ENCODE data around the gene UCN. TPM values are rescaled to one million over a fixed set of nuclear protein-coding genes. Genes with fewer than 3 reads are reported as not detected.
A peak's percentile ranks its signal among the peaks of the same experiment; 100 is the strongest.

The UCN gene
- total and polyA plus RNA-seq, 2 donors (not counting 1 experiment from before 2014, with no cell fraction given), result 1.2 TPM; not detected in 1

DNA sequence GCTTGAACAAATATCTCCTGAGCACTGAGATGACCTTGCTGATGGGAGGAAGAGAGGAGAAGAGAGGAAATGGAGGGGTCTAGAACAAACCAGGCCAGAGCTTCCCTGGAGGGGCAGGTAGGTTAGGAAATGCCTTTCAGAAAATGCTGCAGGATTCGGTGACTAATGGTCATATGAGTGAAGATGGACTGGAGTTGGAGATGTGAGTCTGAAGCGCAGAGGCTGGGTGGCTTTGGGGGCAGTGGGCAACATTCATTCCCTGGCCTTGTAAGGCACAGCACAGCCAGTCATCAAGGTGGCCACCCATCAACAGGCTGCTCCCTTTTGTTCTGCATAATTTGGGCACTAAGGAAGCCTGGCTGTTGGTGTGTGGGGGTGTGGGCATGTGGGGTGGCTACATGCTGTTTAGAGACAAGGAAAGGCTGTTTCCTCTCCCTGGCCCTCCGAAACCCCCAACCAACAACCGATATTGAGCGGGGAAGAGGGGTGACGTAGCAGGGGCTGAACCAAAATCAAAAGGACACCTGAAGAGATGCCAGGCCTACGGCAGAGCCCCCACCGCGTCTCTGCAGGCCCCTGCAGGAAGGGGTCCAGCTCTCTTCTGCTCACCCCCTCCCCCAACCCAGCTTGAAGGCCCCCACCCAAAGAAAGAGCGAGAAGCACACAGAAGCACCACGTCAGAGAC lies 46.9 kb downstream of the UCN start:
- no peak overlapping the region for H3K27ac ChIP-seq (ENCODE audit: insufficient read depth, low read length)
- TF ChIP-seq, protein P1, sequence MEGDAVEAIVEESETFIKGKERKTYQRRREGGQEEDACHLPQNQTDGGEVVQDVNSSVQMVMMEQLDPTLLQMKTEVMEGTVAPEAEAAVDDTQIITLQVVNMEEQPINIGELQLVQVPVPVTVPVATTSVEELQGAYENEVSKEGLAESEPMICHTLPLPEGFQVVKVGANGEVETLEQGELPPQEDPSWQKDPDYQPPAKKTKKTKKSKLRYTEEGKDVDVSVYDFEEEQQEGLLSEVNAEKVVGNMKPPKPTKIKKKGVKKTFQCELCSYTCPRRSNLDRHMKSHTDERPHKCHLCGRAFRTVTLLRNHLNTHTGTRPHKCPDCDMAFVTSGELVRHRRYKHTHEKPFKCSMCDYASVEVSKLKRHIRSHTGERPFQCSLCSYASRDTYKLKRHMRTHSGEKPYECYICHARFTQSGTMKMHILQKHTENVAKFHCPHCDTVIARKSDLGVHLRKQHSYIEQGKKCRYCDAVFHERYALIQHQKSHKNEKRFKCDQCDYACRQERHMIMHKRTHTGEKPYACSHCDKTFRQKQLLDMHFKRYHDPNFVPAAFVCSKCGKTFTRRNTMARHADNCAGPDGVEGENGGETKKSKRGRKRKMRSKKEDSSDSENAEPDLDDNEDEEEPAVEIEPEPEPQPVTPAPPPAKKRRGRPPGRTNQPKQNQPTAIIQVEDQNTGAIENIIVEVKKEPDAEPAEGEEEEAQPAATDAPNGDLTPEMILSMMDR (conservative IDR thresholded peaks at IDR 0.05 in 1 of 2, IDR thresholded peaks at IDR 0.05 in 1 of 2; ENCODE audit: low read depth in 1 of 2, low read length in 2 of 2), result no peak
- peak; percentile 87 for TF ChIP-seq EZH2 (IDR thresholded peaks at IDR 0.05; ENCODE audit: low read length, missing control alignments)
- H3K4me1 ChIP-seq (ENCODE audit: control insufficient read depth, extremely low read depth, insufficient read depth, low read length), result peaks cover 2% of the 10 kb centered on the region
- H3K9ac ChIP-seq (ENCODE audit: insufficient read depth, low read length), result no peak overlapping the region
- H3K79me2 ChIP-seq (ENCODE audit: control insufficient read depth, insufficient read depth, low read length), result no peaks in the 10 kb centered on the region
- H3K4me2 ChIP-seq (ENCODE audit: extremely low read depth, insufficient read depth, low read length), result no peak overlapping the region
- no peak for DNase-seq (ENCODE audit: low read depth in 2 of 2)
- peaks cover 67% of the 10 kb centered on the region for H3K27me3 ChIP-seq (ENCODE audit: control insufficient read depth, insufficient read depth, low read length)
- no peaks in the 10 kb centered on the region for H4K20me1 ChIP-seq (ENCODE audit: control insufficient read depth, extremely low read depth, insufficient read depth, low read length)
- no peaks in the 10 kb centered on the region for H3K9me3 ChIP-seq (ENCODE audit: control insufficient read depth, insufficient read depth, low read depth, low read length)
- no peaks in the 10 kb centered on the region for H3K36me3 ChIP-seq (ENCODE audit: control insufficient read depth, insufficient read depth, low read length)
- no peak overlapping the region for H2AFZ ChIP-seq (ENCODE audit: low read length)
- no peak overlapping the region for H3K4me3 ChIP-seq (replicated peaks in 1 of 4; ENCODE audit: control extremely low read depth in 1 of 4, insufficient read depth in 1 of 4, low read depth in 3 of 4, low read length in 4 of 4)

DNA sequence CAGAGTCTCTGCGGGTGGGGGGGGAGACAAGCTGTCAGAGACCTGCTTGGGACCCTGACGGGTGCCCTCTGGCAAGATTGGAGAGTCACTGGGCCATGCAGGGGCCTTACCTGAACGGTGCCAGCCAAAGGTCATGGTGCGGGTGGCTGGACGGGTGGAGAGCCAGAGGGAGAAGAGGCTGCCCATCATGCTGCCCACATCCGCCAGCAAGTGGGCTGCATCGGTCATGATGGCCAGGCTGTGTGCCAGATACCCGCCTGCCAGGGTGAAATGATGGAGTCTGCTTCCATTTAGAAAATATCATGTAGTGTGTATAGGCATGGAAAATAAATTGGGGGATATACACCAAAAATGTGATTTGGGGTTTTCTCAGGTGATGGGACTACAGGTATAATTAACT lies 50.2 kb downstream of the UCN start:
- no peak for DNase-seq (ENCODE audit: low read depth in 2 of 2)
- Histone ChIP-seq H3K36me3 (ENCODE audit: control insufficient read depth, insufficient read depth, low read length) (no peaks in the 10 kb centered on the region), H3K9me3 (ENCODE audit: control insufficient read depth, insufficient read depth, low read depth, low read length) (no peaks in the 10 kb centered on the region), H3K4me3 (replicated peaks in 1 of 4; ENCODE audit: control extremely low read depth in 1 of 4, insufficient read depth in 1 of 4, low read depth in 3 of 4, low read length in 4 of 4) (no peak overlapping the region), H3K4me2 (ENCODE audit: extremely low read depth, insufficient read depth, low read length) (no peak overlapping the region), H2AFZ (ENCODE audit: low read length) (no peak overlapping the region), H4K20me1 (ENCODE audit: control insufficient read depth, extremely low read depth, insufficient read depth, low read length) (no peaks in the 10 kb centered on the region), H3K9ac (ENCODE audit: insufficient read depth, low read length) (no peak overlapping the region), H3K4me1 (ENCODE audit: control insufficient read depth, extremely low read depth, insufficient read depth, low read length) (peaks cover 14% of the 10 kb centered on the region), H3K79me2 (ENCODE audit: control insufficient read depth, insufficient read depth, low read length) (no peaks in the 10 kb centered on the region), H3K27me3 (ENCODE audit: control insufficient read depth, insufficient read depth, low read length) (peaks cover 35% of the 10 kb centered on the region), H3K27ac (ENCODE audit: insufficient read depth, low read length) (no peak overlapping the region)
- TF ChIP-seq, protein P1 (conservative IDR thresholded peaks at IDR 0.05 in 1 of 2, IDR thresholded peaks at IDR 0.05 in 1 of 2; ENCODE audit: low read depth in 1 of 2, low read length in 2 of 2), result no peak
- TF ChIP-seq EZH2 (IDR thresholded peaks at IDR 0.05; ENCODE audit: low read length, missing control alignments), result no peak

Other genes with a start within 250 kb of the UCN start
- 479 and 505 TPM in 2 replicates for gene OST4, start 236.8 kb downstream of the UCN start, total RNA-seq
- 1,054 and 1,265 TPM in 2 replicates for gene OST4, start 236.8 kb downstream of the UCN start, polyA plus RNA-seq
- gene EMILIN1, start 229.8 kb downstream of the UCN start, total RNA-seq, result 187 and 251 TPM in 2 replicates
- 44.3 and 46.8 TPM in 2 replicates for gene EMILIN1, start 229.8 kb downstream of the UCN start, polyA plus RNA-seq
- 1.0 and 1.3 TPM in 2 replicates for gene KHK, start 221.7 kb downstream of the UCN start, total RNA-seq
- gene KHK, start 221.7 kb downstream of the UCN start, polyA plus RNA-seq, result 0.17 and 0.54 TPM in 2 replicates
- 2.3 and 10.0 TPM in 2 replicates for gene CGREF1, start 189.3 kb downstream of the UCN start, total RNA-seq
- gene CGREF1, start 189.3 kb downstream of the UCN start, polyA plus RNA-seq, result 1.5 and 1.9 TPM in 2 replicates
- gene ABHD1, start 184.6 kb downstream of the UCN start, total RNA-seq, result 0.17 and 0.26 TPM in 2 replicates
- 0.08 and 0.10 TPM in 2 replicates for gene ABHD1, start 184.6 kb downstream of the UCN start, polyA plus RNA-seq
- 36.0 and 39.8 TPM in 2 replicates for gene PREB, start 173.8 kb downstream of the UCN start, total RNA-seq
- gene PREB, start 173.8 kb downstream of the UCN start, polyA plus RNA-seq, result 42.9 and 48.5 TPM in 2 replicates
- gene PRR30, start 169.0 kb downstream of the UCN start, total RNA-seq, result not detected in 2 replicates
- not detected in 2 replicates for gene PRR30, start 169.0 kb downstream of the UCN start, polyA plus RNA-seq
- under 0.01 TPM in 1 of 2 replicates, not detected in the other for gene TCF23, start 159.4 kb downstream of the UCN start, total RNA-seq
- gene TCF23, start 159.4 kb downstream of the UCN start, polyA plus RNA-seq, result not detected in 2 replicates
- 202 and 235 TPM in 2 replicates for gene ATRAID, start 96.4 kb downstream of the UCN start, total RNA-seq
- 176 and 238 TPM in 2 replicates for gene ATRAID, start 96.4 kb downstream of the UCN start, polyA plus RNA-seq
- 13.9 and 18.5 TPM in 2 replicates for gene SLC5A6, start 96.2 kb downstream of the UCN start, total RNA-seq
- gene SLC5A6, start 96.2 kb downstream of the UCN start, polyA plus RNA-seq, result 11.5 and 21.0 TPM in 2 replicates
- 32.0 and 33.1 TPM in 2 replicates for gene CAD, start 91.1 kb downstream of the UCN start, total RNA-seq
- 11.9 and 21.5 TPM in 2 replicates for gene CAD, start 91.1 kb downstream of the UCN start, polyA plus RNA-seq
- gene SLC30A3, start 45.4 kb downstream of the UCN start, total RNA-seq, result under 0.01 TPM in 1 of 2 replicates, not detected in the other
- 0.12 and 0.38 TPM in 2 replicates for gene SLC30A3, start 45.4 kb downstream of the UCN start, polyA plus RNA-seq
- not detected in 2 replicates for gene DNAJC5G, start 33.0 kb downstream of the UCN start, total RNA-seq
- not detected in 2 replicates for gene DNAJC5G, start 33.0 kb downstream of the UCN start, polyA plus RNA-seq
- 0.17 TPM in 1 of 2 replicates, not detected in the other for gene TRIM54, start 26.0 kb downstream of the UCN start, total RNA-seq
- gene TRIM54, start 26.0 kb downstream of the UCN start, polyA plus RNA-seq, result 0.06 TPM in 1 of 2 replicates, not detected in the other
- 65.2 and 83.2 TPM in 2 replicates for gene MPV17, start 14.7 kb upstream of the UCN start, total RNA-seq
- 272 and 289 TPM in 2 replicates for gene MPV17, start 14.7 kb upstream of the UCN start, polyA plus RNA-seq
- gene GTF3C2, start 48.3 kb upstream of the UCN start, total RNA-seq, result 18.2 and 19.2 TPM in 2 replicates
- gene GTF3C2, start 48.3 kb upstream of the UCN start, polyA plus RNA-seq, result 30.2 and 41.8 TPM in 2 replicates
- gene EIF2B4, start 61.9 kb upstream of the UCN start, total RNA-seq, result 28.6 and 28.8 TPM in 2 replicates
- gene EIF2B4, start 61.9 kb upstream of the UCN start, polyA plus RNA-seq, result 29.8 and 41.2 TPM in 2 replicates
- 152 and 155 TPM in 2 replicates for gene SNX17, start 62.2 kb upstream of the UCN start, total RNA-seq
- gene SNX17, start 62.2 kb upstream of the UCN start, polyA plus RNA-seq, result 118 and 134 TPM in 2 replicates
- gene ZNF513, start 72.3 kb upstream of the UCN start, total RNA-seq, result 7.7 and 8.4 TPM in 2 replicates
- gene ZNF513, start 72.3 kb upstream of the UCN start, polyA plus RNA-seq, result 7.0 and 7.4 TPM in 2 replicates
- 63.4 and 67.0 TPM in 2 replicates for gene PPM1G, start 101.1 kb upstream of the UCN start, total RNA-seq
- gene PPM1G, start 101.1 kb upstream of the UCN start, polyA plus RNA-seq, result 54.7 and 85.4 TPM in 2 replicates
- gene NRBP1, start 120.2 kb upstream of the UCN start, total RNA-seq, result 68.1 and 77.5 TPM in 2 replicates
- gene NRBP1, start 120.2 kb upstream of the UCN start, polyA plus RNA-seq, result 169 and 192 TPM in 2 replicates
- 0.33 TPM in 1 of 2 replicates, not detected in the other for gene KRTCAP3, start 133.9 kb upstream of the UCN start, total RNA-seq
- gene KRTCAP3, start 133.9 kb upstream of the UCN start, polyA plus RNA-seq, result 0.12 and 0.22 TPM in 2 replicates
- 28.5 and 33.0 TPM in 2 replicates for gene IFT172, start 181.3 kb upstream of the UCN start, total RNA-seq
- gene IFT172, start 181.3 kb upstream of the UCN start, polyA plus RNA-seq, result 10.9 and 11.2 TPM in 2 replicates
- 12.8 and 18.3 TPM in 2 replicates for gene FNDC4, start 186.8 kb upstream of the UCN start, total RNA-seq
- gene FNDC4, start 186.8 kb upstream of the UCN start, polyA plus RNA-seq, result 9.6 and 15.2 TPM in 2 replicates
- 0.26 and 0.50 TPM in 2 replicates for gene GCKR, start 188.4 kb upstream of the UCN start, total RNA-seq
- 0.16 and 0.35 TPM in 2 replicates for gene GCKR, start 188.4 kb upstream of the UCN start, polyA plus RNA-seq